ENCODE results near the gene ITGA3.

GRCh38 chr17:50097455-50097854, 41.5 kb downstream of the ITGA3 start:
- TF ChIP-seq CTCF (IDR thresholded peaks at IDR 0.05; ENCODE audit: low read depth, low read length) (no peak), MYC (IDR thresholded peaks at IDR 0.05; ENCODE audit: low read depth, low read length) (no peak), POLR2A (IDR thresholded peaks at IDR 0.05; ENCODE audit: extremely low read depth, insufficient read length) (no peak), MAX (IDR thresholded peaks at IDR 0.05; ENCODE audit: low read depth, low read length) (no peak)

Data from NB4 (cell line).